Endothelial cell of umbilical vein (primary cell): ENCODE measurements around the gene ACADS. TPM values are rescaled to one million over a fixed set of nuclear protein-coding genes. Genes with fewer than 3 reads are reported as not detected.

Experiments used
- BruUV-seq: library from RNA; stranded (reverse); fragments of 400-500 nt; replicated peaks from 2 replicates; lab custom pipeline; 2021; lab: Mats Ljungman, UMichigan
- CTCF ChIA-PET: fragments of 300-600, 350-600 bp; sonication (Branson Sonifier 250); formaldehyde crosslinking; loops from one replicate; lab custom pipeline; 2021; ENCODE audit warnings: antibody characterized with exemption, inconsistent platforms; lab: Charles Lee
- POLR2A ChIA-PET: fragments of 300-600, 350-600 bp; sonication (Branson Sonifier 250); formaldehyde crosslinking; loops from one replicate; lab custom pipeline; 2021; ENCODE audit warnings: antibody characterized with exemption, inconsistent platforms; lab: Charles Lee
- DNase-seq: peaks from one replicate; pipeline ENCODE4 v3.0.0-alpha.2; 2011; ENCODE audit warnings: low read depth, low spot score
- FAIRE-seq: peaks from 2 replicates; lab custom pipeline; 2011; peaks lifted over from hg19 to GRCh38; lab: Jason Lieb, UNC
- H2AFZ ChIP-seq: 2 replicates; pipeline ENCODE4 v1.6.0; 2012; ENCODE audit warnings: low read depth, low read length, control low read depth, inconsistent platforms
- H3K27ac ChIP-seq: 2 replicates; pipeline ENCODE4 v1.5.1; 2011; ENCODE audit warnings: low read depth, mild to moderate bottlenecking, control low read depth, low read length, moderate library complexity; ENCODE audit not compliant: insufficient read depth
- H3K27me3 ChIP-seq, 2 experiments: 2 replicates each; pipeline versions ENCODE4 v1.6.0 to v1.6.1; 2011; ENCODE audit warnings: low read length in 2 of 2, mixed read lengths in 1 of 2; ENCODE audit not compliant: control insufficient read depth in 2 of 2, insufficient read depth in 2 of 2
- H3K36me3 ChIP-seq, 2 experiments: 2 replicates in 1 of 2; 3 replicates in 1 of 2; pipeline ENCODE4 v1.5.1; 2011; ENCODE audit warnings: low read length in 2 of 2, mild to moderate bottlenecking in 1 of 2, moderate library complexity in 1 of 2; ENCODE audit not compliant: control insufficient read depth in 2 of 2, insufficient read depth in 2 of 2; ENCODE audit errors: extremely low read depth in 1 of 2
- H3K4me1 ChIP-seq: 3 replicates; pipeline ENCODE4 v1.5.1; 2011; ENCODE audit warnings: mild to moderate bottlenecking, low read length; ENCODE audit not compliant: control insufficient read depth, insufficient read depth; ENCODE audit errors: extremely low read depth
- H3K4me2 ChIP-seq: 2 replicates; pipeline ENCODE4 v1.6.1; 2011; ENCODE audit warnings: low read length, control low read depth, mixed read lengths; ENCODE audit not compliant: insufficient read depth
- H3K4me3 ChIP-seq, 3 experiments: fragments of 200-600 bp in 1 of 3; sonication (generic), shearing (Covaris generic) in 1 of 3; replicated peaks in 1 of 3; 2 replicates each; pipeline ENCODE4 v1.5.1; 2011 to 2016; ENCODE audit warnings: control low read depth in 3 of 3, low read length in 3 of 3, mild to moderate bottlenecking in 2 of 3, inconsistent platforms in 1 of 3, low read depth in 1 of 3, moderate library complexity in 1 of 3; ENCODE audit not compliant: insufficient read depth in 1 of 3
- H3K79me2 ChIP-seq: 2 replicates; pipeline ENCODE4 v1.6.0; 2012; ENCODE audit warnings: low read length, inconsistent platforms; ENCODE audit not compliant: control insufficient read depth, insufficient read depth
- H3K9ac ChIP-seq: replicated peaks from 2 replicates; pipeline ENCODE3; 2011; ENCODE audit warnings: low read length, control low read depth; ENCODE audit not compliant: insufficient read depth; ENCODE audit errors: extremely low read depth
- H3K9me1 ChIP-seq: replicated peaks from 3 replicates; pipeline ENCODE4 v1.6.0; 2011; ENCODE audit warnings: mild to moderate bottlenecking, low read length; ENCODE audit not compliant: control insufficient read depth, insufficient read depth; ENCODE audit errors: extremely low read depth
- H3K9me3 ChIP-seq: replicated peaks from 2 replicates; pipeline ENCODE4 v1.5.1; 2012; ENCODE audit warnings: low read length, inconsistent platforms; ENCODE audit not compliant: control insufficient read depth, insufficient read depth
- H4K20me1 ChIP-seq: replicated peaks from 2 replicates; pipeline ENCODE3; 2011; ENCODE audit warnings: mild to moderate bottlenecking, low read length; ENCODE audit not compliant: control insufficient read depth, insufficient read depth; ENCODE audit errors: extremely low read depth
- EZH2 ChIP-seq: IDR thresholded peaks from 2 replicates; pipeline ENCODE4 v1.6.1; 2012; ENCODE audit warnings: borderline replicate concordance, low read depth, mild to moderate bottlenecking, moderate library complexity, low read length, inconsistent platforms; ENCODE audit not compliant: severe bottlenecking
- FOS ChIP-seq: IDR thresholded peaks from 2 replicates; pipeline ENCODE4 v1.6.1; 2011; ENCODE audit warnings: mild to moderate bottlenecking, low read length, moderate library complexity, borderline replicate concordance; ENCODE audit not compliant: insufficient read depth
- GATA2 ChIP-seq: IDR thresholded peaks from 2 replicates; pipeline ENCODE4 v1.7.0; 2011; ENCODE audit warnings: low read depth, mild to moderate bottlenecking, moderate library complexity, mixed read lengths, low read length; ENCODE audit not compliant: insufficient read length, insufficient read depth
- JUN ChIP-seq: IDR thresholded peaks from 2 replicates; pipeline ENCODE4 v1.6.1; 2011; ENCODE audit warnings: borderline replicate concordance, low read depth; ENCODE audit not compliant: insufficient read length, insufficient read depth
- MYC ChIP-seq: IDR thresholded peaks from one replicate; pipeline ENCODE4 v1.6.1; 2011; ENCODE audit warnings: mild to moderate bottlenecking, low read depth, low read length
- POLR2A ChIP-seq: IDR thresholded peaks from 2 replicates; pipeline ENCODE4 v1.6.1; 2012; ENCODE audit warnings: low read depth, mild to moderate bottlenecking, control low read depth, low read length
- POLR2AphosphoS5 ChIP-seq: IDR thresholded peaks from 2 replicates; pipeline ENCODE4 v1.6.1; 2012; ENCODE audit warnings: low read depth, mild to moderate bottlenecking, control low read depth, low read length, moderate library complexity; ENCODE audit not compliant: insufficient read depth
- dilution Hi-C: fragments of 300-500 bp; cut with MboI; formaldehyde crosslinking; loops from one replicate; pipeline ENCODE4 v1.15.0; 2019; ENCODE audit warnings: low sequenced_read_pairs; ENCODE audit not compliant: extremely low pct_ligation_motif_present
- intact Hi-C: fragments of 100-400 bp; cut with micrococcal nuclease; formaldehyde crosslinking; loops from one replicate; pipeline ENCODE4 v1.10.0; 2022
- polyA plus RNA-seq, 4 experiments: library from polyadenylated mRNA; depleted of rRNA in 3 of 4; stranded (reverse) in 3 of 4; unstranded in 1 of 4; fragments of >200 nt; gene quantifications; 2 replicates each; pipeline versions ENCODE4 v1.2.1 to v1.2.3, GENCODE V29; 2011 to 2012; ENCODE audit warnings: missing spikeins in 1 of 4
- total RNA-seq: library from RNA; stranded (reverse); gene quantifications from 2 replicates; pipeline ENCODE4 v1.2.3, GENCODE V29; 2021
- TF ChIP-seq, protein P1 (sequence below), 2 donors: IDR thresholded peaks; 1 replicate in 1 of 2; 2 replicates in 1 of 2; pipeline ENCODE4 v1.5.1; 2011; ENCODE audit warnings: low read length in 2 of 2, mild to moderate bottlenecking in 2 of 2, moderate library complexity in 2 of 2, control low read depth in 1 of 2, inconsistent platforms in 1 of 2, low read depth in 1 of 2; ENCODE audit not compliant: insufficient read depth in 1 of 2; ENCODE audit errors: extremely low read depth in 1 of 2
- TF ChIP-seq, protein P2 (sequence below): IDR thresholded peaks from 2 replicates; pipeline ENCODE4 v1.6.1; 2011; ENCODE audit not compliant: insufficient read depth, insufficient read length

ACADS gene
- total and polyA plus RNA-seq, 2 donors (not counting 3 experiments of a cell fraction or from before 2014, with no cell fraction given) = 8.2 to 8.9 TPM

DNA sequence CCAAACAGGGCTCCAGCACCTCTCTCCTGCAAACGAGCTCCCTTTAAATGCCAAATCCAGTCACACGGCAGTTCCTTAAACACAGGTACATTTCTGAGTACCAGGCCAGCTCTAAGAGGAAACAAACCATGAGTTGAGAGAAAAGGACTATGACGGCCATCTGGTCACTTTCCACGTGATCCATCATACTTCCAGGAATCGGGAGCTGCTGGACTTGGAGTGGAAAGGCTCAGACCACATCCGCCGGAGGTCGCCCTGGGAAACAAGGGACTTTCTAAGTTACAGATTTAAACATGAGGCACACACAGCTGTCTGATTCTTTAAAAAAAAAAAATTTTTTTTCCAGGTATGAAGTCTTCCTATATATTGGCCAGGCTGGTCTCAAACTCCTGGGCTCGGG, 39.2 kb downstream of the ACADS start:
- no peaks in the 10 kb centered on the region for H4K20me1 ChIP-seq
- H3K4me2 ChIP-seq = no peak overlapping the region
- intact Hi-C loops (no loop called here), dilution Hi-C loops (no loop called here)
- ChIA-PET POLR2A (no interaction called here), CTCF (no interaction called here)
- DNase-seq (no peak), FAIRE-seq (no peak)
- H3K9me1 ChIP-seq = no peaks in the 10 kb centered on the region
- H3K27me3 ChIP-seq = no peaks in the 10 kb centered on the region
- BruUV-seq = no TSS peak
- no peak overlapping the region for H3K27ac ChIP-seq
- TF ChIP-seq, protein P1, sequence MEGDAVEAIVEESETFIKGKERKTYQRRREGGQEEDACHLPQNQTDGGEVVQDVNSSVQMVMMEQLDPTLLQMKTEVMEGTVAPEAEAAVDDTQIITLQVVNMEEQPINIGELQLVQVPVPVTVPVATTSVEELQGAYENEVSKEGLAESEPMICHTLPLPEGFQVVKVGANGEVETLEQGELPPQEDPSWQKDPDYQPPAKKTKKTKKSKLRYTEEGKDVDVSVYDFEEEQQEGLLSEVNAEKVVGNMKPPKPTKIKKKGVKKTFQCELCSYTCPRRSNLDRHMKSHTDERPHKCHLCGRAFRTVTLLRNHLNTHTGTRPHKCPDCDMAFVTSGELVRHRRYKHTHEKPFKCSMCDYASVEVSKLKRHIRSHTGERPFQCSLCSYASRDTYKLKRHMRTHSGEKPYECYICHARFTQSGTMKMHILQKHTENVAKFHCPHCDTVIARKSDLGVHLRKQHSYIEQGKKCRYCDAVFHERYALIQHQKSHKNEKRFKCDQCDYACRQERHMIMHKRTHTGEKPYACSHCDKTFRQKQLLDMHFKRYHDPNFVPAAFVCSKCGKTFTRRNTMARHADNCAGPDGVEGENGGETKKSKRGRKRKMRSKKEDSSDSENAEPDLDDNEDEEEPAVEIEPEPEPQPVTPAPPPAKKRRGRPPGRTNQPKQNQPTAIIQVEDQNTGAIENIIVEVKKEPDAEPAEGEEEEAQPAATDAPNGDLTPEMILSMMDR (IDR thresholded peaks at IDR 0.05; ENCODE audit: extremely low read depth in 1 of 2, insufficient read depth in 1 of 2, low read depth in 1 of 2, low read length in 2 of 2) = no peak
- no peak for TF ChIP-seq JUN
- TF ChIP-seq FOS = no peak
- TF ChIP-seq GATA2 = no peak
- no peak for TF ChIP-seq POLR2A
- TF ChIP-seq, protein P2, sequence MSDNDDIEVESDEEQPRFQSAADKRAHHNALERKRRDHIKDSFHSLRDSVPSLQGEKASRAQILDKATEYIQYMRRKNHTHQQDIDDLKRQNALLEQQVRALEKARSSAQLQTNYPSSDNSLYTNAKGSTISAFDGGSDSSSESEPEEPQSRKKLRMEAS = no peak
- no peak for TF ChIP-seq MYC
- no peak for TF ChIP-seq EZH2
- TF ChIP-seq POLR2AphosphoS5 = no peak
- peaks cover 10 to 44% of the 10 kb centered on the region in 2 experiments for H3K36me3 ChIP-seq
- no peaks in the 10 kb centered on the region for H3K79me2 ChIP-seq
- H3K4me1 ChIP-seq = no peaks in the 10 kb centered on the region
- H2AFZ ChIP-seq = no peak overlapping the region
- H3K4me3 ChIP-seq = no peak overlapping the region
- no peak overlapping the region for H3K9ac ChIP-seq
- H3K9me3 ChIP-seq = no peaks in the 10 kb centered on the region
